SK-N-SH treated with all-trans-retinoic acid at 6 μM for 48 hours (cell line): ENCODE results near the gene FAM114A1.

Source experiments
- ARNTL ChIP-seq: fragments of 450-650 bp; formaldehyde crosslinking; IDR thresholded peaks from 2 replicates; pipeline ENCODE4 v1.5.0; 2020; ENCODE audit warnings: low read depth, mild to moderate bottlenecking, moderate library complexity, borderline replicate concordance
- CSRNP3 ChIP-seq: fragments of 250-450 bp; sonication (Bioruptor Pico); IDR thresholded peaks from 2 replicates; pipeline ENCODE4 v1.5.1; 2021; ENCODE audit warnings: mild to moderate bottlenecking, moderate library complexity
- GLIS3 ChIP-seq: fragments of 250-450 bp; sonication (Bioruptor Pico); IDR thresholded peaks from 2 replicates; pipeline ENCODE4 v1.5.0; 2020; ENCODE audit warnings: mild to moderate bottlenecking, moderate library complexity
- PATZ1 ChIP-seq: fragments of 250-450 bp; sonication (Bioruptor Pico); IDR thresholded peaks from 2 replicates; pipeline ENCODE4 v1.8.0; 2020; ENCODE audit warnings: mild to moderate bottlenecking, moderate library complexity, borderline replicate concordance
- PPARA ChIP-seq: fragments of 250-450 bp; sonication (Bioruptor Pico); IDR thresholded peaks from 2 replicates; pipeline ENCODE4 v1.5.0; 2020; ENCODE audit warnings: mild to moderate bottlenecking, borderline replicate concordance
- RARB ChIP-seq: fragments of 250-450 bp; sonication (Bioruptor Pico); IDR thresholded peaks from 2 replicates; pipeline ENCODE4 v1.8.0; 2021; ENCODE audit warnings: mild to moderate bottlenecking, moderate library complexity
- TCF4 ChIP-seq: fragments of 250-450 bp; sonication (Bioruptor Pico); IDR thresholded peaks from 2 replicates; pipeline ENCODE4 v1.8.0; 2021; ENCODE audit warnings: mild to moderate bottlenecking, moderate library complexity, borderline replicate concordance
- TOX ChIP-seq: fragments of 250-450 bp; sonication (Bioruptor Pico); IDR thresholded peaks from 2 replicates; pipeline ENCODE4 v1.8.0; 2021; ENCODE audit warnings: mild to moderate bottlenecking, moderate library complexity, borderline replicate concordance
- ZFP3 ChIP-seq: fragments of 250-450 bp; sonication (Bioruptor Pico); IDR thresholded peaks from 2 replicates; pipeline ENCODE4 v1.5.0; 2020; ENCODE audit warnings: mild to moderate bottlenecking, moderate library complexity
- ZFP30 ChIP-seq: fragments of 450-650 bp; formaldehyde crosslinking; IDR thresholded peaks from 2 replicates; pipeline ENCODE4 v1.5.0; 2022; ENCODE audit warnings: mild to moderate bottlenecking, moderate library complexity
- ZNF70 ChIP-seq: fragments of 450-650 bp; formaldehyde crosslinking; IDR thresholded peaks from 2 replicates; pipeline ENCODE4 v1.5.0; 2020; ENCODE audit warnings: mild to moderate bottlenecking, moderate library complexity
- ZNF8 ChIP-seq: fragments of 450-650 bp; formaldehyde crosslinking; IDR thresholded peaks from 2 replicates; pipeline ENCODE4 v1.5.0; 2020; ENCODE audit warnings: mild to moderate bottlenecking, moderate library complexity
- TF ChIP-seq, protein P1 (sequence below): fragments of 250-450 bp; sonication (Bioruptor Pico); IDR thresholded peaks from 2 replicates; pipeline ENCODE4 v1.8.0; 2021; ENCODE audit warnings: low read depth, mild to moderate bottlenecking, moderate library complexity, borderline replicate concordance

DNA sequence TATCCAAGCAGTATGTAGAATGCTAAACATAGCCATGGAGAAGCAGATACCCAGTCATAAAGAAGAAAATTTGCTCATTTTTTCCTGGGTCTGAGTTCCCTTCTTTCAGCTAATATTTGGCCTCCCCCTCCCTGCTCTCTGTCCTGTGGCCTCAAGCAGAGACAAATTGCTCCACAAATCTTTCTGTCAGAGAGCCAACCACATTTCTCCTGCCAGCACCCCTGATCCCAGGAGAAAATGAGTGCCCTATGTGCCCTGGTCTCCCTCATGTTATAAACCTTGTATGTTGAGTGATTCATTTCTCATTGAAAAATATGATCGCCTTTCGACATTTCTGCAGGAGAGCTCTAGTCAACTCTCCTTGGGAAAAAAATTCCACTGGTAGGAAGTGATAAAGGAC, 82.6 kb downstream of the FAM114A1 start:
- no peak for TF ChIP-seq RARB (CRISPR knock-in tag)
- no peak for TF ChIP-seq ARNTL (CRISPR knock-in tag)
- no peak for TF ChIP-seq ZNF70 (CRISPR knock-in tag)
- no peak for TF ChIP-seq ZFP3 (CRISPR knock-in tag)
- TF ChIP-seq, protein P1, sequence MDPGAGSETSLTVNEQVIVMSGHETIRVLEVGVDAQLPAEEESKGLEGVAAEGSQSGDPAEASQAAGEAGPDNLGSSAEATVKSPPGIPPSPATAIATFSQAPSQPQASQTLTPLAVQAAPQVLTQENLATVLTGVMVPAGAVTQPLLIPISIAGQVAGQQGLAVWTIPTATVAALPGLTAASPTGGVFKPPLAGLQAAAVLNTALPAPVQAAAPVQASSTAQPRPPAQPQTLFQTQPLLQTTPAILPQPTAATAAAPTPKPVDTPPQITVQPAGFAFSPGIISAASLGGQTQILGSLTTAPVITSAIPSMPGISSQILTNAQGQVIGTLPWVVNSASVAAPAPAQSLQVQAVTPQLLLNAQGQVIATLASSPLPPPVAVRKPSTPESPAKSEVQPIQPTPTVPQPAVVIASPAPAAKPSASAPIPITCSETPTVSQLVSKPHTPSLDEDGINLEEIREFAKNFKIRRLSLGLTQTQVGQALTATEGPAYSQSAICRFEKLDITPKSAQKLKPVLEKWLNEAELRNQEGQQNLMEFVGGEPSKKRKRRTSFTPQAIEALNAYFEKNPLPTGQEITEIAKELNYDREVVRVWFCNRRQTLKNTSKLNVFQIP (CRISPR knock-in tag): no peak
- no peak for TF ChIP-seq ZFP30 (CRISPR knock-in tag)
- TF ChIP-seq GLIS3 (CRISPR knock-in tag): no peak
- no peak for TF ChIP-seq ZNF8 (CRISPR knock-in tag)
- TF ChIP-seq TCF4 (CRISPR knock-in tag): no peak
- no peak for TF ChIP-seq PATZ1 (CRISPR knock-in tag)
- no peak for TF ChIP-seq CSRNP3
- TF ChIP-seq PPARA (CRISPR knock-in tag): no peak
- TF ChIP-seq TOX (CRISPR knock-in tag): no peak
